GM12891 (cell line): ENCODE measurements around the gene LYPD6B.

Experiments used
- POLR2A ChIP-seq: IDR thresholded peaks from 2 replicates; pipeline ENCODE4 v1.6.1; 2011; ENCODE audit warnings: low read depth, low read length, control low read depth
- POLR2AphosphoS5 ChIP-seq: IDR thresholded peaks from 2 replicates; pipeline ENCODE4 v1.6.1; 2011; ENCODE audit warnings: low read depth, low read length, control low read depth
- POU2F2 ChIP-seq: IDR thresholded peaks from 2 replicates; pipeline ENCODE4 v1.6.1; 2011; ENCODE audit warnings: low read depth, mild to moderate bottlenecking, control low read depth, low read length, moderate library complexity

- TF ChIP-seq POLR2A (no peak), POLR2AphosphoS5 (no peak), POU2F2 (no peak)
Measured at GRCh38 chr2:149056541-149057255, 18.2 kb downstream of the LYPD6B start.
